ENCODE data around the gene TADA2B. TPM values are rescaled to one million over a fixed set of nuclear protein-coding genes. Genes with fewer than 3 reads are reported as not detected.

The TADA2B gene
- total and polyA plus RNA-seq, 2 experiments from 2014 or later, result 3.6 to 11.4 TPM

DNA sequence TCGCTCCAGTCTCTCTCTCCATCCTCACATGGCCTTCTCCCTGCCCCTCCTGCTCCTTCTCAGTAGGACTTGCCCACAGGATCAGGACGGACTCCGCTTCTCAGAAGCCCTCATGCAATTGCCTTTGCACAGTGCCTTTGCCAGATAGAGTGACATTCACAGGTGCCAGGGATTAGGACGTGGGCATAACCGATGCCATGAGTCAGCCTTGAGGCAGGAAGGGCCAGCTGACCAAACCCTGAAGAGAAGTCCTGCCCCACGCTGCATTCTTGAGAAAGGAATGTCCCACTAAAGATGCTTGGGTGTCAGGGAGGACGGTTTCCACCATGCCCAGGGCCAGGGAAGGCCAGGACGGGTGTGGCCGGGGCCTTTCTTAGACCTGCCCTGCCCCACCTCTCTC, 31.3 kb downstream of the TADA2B start:
- H3F3A ChIP-seq (replicated peaks; ENCODE audit: low read depth), result no peaks in the 10 kb centered on the region
- no peaks in the 10 kb centered on the region for H3K36me3 ChIP-seq (ENCODE audit: insufficient read depth)
- H3K79me2 ChIP-seq (replicated peaks; ENCODE audit: insufficient read depth), result no peaks in the 10 kb centered on the region
- TF ChIP-seq EZH2 (IDR thresholded peaks at IDR 0.05; ENCODE audit: low read depth, unreplicated experiment) (no peak), JUNB (IDR thresholded peaks at IDR 0.05; ENCODE audit: unreplicated experiment) (no peak), POLR2AphosphoS5 (IDR thresholded peaks at IDR 0.05; ENCODE audit: low read depth) (no peak), STAT1 (IDR thresholded peaks at IDR 0.05; ENCODE audit: unreplicated experiment) (no peak), NANOG (IDR thresholded peaks at IDR 0.05; ENCODE audit: borderline replicate concordance) (no peak), EZH2phosphoT487 (IDR thresholded peaks at IDR 0.05; ENCODE audit: unreplicated experiment) (no peak), ZNF114 (CRISPR knock-in tag; IDR thresholded peaks at IDR 0.05) (no peak), ZNF331 (CRISPR knock-in tag; IDR thresholded peaks at IDR 0.05; ENCODE audit: low read depth) (no peak), CREB1 (CRISPR knock-in tag; IDR thresholded peaks at IDR 0.05; ENCODE audit: low read depth) (no peak)
- TF ChIP-seq, protein P1, sequence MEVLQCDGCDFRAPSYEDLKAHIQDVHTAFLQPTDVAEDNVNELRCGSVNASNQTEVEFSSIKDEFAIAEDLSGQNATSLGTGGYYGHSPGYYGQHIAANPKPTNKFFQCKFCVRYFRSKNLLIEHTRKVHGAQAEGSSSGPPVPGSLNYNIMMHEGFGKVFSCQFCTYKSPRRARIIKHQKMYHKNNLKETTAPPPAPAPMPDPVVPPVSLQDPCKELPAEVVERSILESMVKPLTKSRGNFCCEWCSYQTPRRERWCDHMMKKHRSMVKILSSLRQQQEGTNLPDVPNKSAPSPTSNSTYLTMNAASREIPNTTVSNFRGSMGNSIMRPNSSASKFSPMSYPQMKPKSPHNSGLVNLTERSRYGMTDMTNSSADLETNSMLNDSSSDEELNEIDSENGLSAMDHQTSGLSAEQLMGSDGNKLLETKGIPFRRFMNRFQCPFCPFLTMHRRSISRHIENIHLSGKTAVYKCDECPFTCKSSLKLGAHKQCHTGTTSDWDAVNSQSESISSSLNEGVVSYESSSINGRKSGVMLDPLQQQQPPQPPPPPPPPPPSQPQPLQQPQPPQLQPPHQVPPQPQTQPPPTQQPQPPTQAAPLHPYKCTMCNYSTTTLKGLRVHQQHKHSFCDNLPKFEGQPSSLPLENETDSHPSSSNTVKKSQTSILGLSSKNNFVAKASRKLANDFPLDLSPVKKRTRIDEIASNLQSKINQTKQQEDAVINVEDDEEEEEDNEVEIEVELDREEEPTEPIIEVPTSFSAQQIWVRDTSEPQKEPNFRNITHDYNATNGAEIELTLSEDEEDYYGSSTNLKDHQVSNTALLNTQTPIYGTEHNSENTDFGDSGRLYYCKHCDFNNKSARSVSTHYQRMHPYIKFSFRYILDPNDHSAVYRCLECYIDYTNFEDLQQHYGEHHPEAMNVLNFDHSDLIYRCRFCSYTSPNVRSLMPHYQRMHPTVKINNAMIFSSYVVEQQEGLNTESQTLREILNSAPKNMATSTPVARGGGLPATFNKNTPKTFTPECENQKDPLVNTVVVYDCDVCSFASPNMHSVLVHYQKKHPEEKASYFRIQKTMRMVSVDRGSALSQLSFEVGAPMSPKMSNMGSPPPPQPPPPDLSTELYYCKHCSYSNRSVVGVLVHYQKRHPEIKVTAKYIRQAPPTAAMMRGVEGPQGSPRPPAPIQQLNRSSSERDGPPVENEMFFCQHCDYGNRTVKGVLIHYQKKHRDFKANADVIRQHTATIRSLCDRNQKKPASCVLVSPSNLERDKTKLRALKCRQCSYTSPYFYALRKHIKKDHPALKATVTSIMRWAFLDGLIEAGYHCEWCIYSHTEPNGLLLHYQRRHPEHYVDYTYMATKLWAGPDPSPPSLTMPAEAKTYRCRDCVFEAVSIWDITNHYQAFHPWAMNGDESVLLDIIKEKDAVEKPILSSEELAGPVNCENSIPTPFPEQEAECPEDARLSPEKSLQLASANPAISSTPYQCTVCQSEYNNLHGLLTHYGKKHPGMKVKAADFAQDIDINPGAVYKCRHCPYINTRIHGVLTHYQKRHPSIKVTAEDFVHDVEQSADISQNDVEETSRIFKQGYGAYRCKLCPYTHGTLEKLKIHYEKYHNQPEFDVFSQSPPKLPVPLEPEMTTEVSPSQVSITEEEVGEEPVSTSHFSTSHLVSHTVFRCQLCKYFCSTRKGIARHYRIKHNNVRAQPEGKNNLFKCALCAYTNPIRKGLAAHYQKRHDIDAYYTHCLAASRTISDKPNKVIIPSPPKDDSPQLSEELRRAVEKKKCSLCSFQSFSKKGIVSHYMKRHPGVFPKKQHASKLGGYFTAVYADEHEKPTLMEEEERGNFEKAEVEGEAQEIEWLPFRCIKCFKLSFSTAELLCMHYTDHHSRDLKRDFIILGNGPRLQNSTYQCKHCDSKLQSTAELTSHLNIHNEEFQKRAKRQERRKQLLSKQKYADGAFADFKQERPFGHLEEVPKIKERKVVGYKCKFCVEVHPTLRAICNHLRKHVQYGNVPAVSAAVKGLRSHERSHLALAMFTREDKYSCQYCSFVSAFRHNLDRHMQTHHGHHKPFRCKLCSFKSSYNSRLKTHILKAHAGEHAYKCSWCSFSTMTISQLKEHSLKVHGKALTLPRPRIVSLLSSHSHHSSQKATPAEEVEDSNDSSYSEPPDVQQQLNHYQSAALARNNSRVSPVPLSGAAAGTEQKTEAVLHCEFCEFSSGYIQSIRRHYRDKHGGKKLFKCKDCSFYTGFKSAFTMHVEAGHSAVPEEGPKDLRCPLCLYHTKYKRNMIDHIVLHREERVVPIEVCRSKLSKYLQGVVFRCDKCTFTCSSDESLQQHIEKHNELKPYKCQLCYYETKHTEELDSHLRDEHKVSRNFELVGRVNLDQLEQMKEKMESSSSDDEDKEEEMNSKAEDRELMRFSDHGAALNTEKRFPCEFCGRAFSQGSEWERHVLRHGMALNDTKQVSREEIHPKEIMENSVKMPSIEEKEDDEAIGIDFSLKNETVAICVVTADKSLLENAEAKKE (CRISPR knock-in tag; IDR thresholded peaks at IDR 0.05), result no peak
- TF ChIP-seq, protein P2, sequence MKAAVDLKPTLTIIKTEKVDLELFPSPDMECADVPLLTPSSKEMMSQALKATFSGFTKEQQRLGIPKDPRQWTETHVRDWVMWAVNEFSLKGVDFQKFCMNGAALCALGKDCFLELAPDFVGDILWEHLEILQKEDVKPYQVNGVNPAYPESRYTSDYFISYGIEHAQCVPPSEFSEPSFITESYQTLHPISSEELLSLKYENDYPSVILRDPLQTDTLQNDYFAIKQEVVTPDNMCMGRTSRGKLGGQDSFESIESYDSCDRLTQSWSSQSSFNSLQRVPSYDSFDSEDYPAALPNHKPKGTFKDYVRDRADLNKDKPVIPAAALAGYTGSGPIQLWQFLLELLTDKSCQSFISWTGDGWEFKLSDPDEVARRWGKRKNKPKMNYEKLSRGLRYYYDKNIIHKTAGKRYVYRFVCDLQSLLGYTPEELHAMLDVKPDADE (IDR thresholded peaks at IDR 0.05), result no peak
- TF ChIP-seq, protein P3, sequence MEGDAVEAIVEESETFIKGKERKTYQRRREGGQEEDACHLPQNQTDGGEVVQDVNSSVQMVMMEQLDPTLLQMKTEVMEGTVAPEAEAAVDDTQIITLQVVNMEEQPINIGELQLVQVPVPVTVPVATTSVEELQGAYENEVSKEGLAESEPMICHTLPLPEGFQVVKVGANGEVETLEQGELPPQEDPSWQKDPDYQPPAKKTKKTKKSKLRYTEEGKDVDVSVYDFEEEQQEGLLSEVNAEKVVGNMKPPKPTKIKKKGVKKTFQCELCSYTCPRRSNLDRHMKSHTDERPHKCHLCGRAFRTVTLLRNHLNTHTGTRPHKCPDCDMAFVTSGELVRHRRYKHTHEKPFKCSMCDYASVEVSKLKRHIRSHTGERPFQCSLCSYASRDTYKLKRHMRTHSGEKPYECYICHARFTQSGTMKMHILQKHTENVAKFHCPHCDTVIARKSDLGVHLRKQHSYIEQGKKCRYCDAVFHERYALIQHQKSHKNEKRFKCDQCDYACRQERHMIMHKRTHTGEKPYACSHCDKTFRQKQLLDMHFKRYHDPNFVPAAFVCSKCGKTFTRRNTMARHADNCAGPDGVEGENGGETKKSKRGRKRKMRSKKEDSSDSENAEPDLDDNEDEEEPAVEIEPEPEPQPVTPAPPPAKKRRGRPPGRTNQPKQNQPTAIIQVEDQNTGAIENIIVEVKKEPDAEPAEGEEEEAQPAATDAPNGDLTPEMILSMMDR (conservative IDR thresholded peaks at IDR 0.05; ENCODE audit: low read depth in 2 of 2), result no peak
- TF ChIP-seq, protein P4, sequence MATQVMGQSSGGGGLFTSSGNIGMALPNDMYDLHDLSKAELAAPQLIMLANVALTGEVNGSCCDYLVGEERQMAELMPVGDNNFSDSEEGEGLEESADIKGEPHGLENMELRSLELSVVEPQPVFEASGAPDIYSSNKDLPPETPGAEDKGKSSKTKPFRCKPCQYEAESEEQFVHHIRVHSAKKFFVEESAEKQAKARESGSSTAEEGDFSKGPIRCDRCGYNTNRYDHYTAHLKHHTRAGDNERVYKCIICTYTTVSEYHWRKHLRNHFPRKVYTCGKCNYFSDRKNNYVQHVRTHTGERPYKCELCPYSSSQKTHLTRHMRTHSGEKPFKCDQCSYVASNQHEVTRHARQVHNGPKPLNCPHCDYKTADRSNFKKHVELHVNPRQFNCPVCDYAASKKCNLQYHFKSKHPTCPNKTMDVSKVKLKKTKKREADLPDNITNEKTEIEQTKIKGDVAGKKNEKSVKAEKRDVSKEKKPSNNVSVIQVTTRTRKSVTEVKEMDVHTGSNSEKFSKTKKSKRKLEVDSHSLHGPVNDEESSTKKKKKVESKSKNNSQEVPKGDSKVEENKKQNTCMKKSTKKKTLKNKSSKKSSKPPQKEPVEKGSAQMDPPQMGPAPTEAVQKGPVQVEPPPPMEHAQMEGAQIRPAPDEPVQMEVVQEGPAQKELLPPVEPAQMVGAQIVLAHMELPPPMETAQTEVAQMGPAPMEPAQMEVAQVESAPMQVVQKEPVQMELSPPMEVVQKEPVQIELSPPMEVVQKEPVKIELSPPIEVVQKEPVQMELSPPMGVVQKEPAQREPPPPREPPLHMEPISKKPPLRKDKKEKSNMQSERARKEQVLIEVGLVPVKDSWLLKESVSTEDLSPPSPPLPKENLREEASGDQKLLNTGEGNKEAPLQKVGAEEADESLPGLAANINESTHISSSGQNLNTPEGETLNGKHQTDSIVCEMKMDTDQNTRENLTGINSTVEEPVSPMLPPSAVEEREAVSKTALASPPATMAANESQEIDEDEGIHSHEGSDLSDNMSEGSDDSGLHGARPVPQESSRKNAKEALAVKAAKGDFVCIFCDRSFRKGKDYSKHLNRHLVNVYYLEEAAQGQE (IDR thresholded peaks at IDR 0.05; ENCODE audit: unreplicated experiment), result no peak
- peaks cover 12% of the 10 kb centered on the region for H3K27me3 Mint-ChIP-seq (ENCODE audit: insufficient read depth, low read depth, poor library complexity)
- H3K4me1 Mint-ChIP-seq, result peaks cover 2% of the 10 kb centered on the region
- H3K27ac ChIP-seq (ENCODE audit: low read depth), result no peak overlapping the region
- peaks cover 11% of the 10 kb centered on the region for H3K27me3 ChIP-seq (ENCODE audit: insufficient read depth)
- H3K4me3 ChIP-seq, result no peak overlapping the region
- no peak overlapping the region for H3K4me3 Mint-ChIP-seq
- H3K27ac Mint-ChIP-seq, result no peak overlapping the region; the same call in 1 of the 2 replicates
- H3K9me2 ChIP-seq (ENCODE audit: insufficient read depth), result no peaks in the 10 kb centered on the region
- no peaks in the 10 kb centered on the region for H4K20me1 ChIP-seq (replicated peaks; ENCODE audit: insufficient read depth)
- H3K9me3 Mint-ChIP-seq, result no peaks in the 10 kb centered on the region; the same call in 2 of the 3 replicates
- ATAC-seq (no peak), DNase-seq (ENCODE audit: low spot score) (no peak)
- H3K36me3 Mint-ChIP-seq (ENCODE audit: low read depth), result no peaks in the 10 kb centered on the region
- no peak overlapping the region for H2AFZ ChIP-seq
- peaks cover 3% of the 10 kb centered on the region; the same call in 1 of the 2 replicates for H3K4me1 ChIP-seq (ENCODE audit: insufficient read depth)
- H3K4me2 ChIP-seq, result no peak overlapping the region

All from GM23338 (cell line).